B cell (primary cell): ENCODE data around the gene POLR1B. TPM values are rescaled to one million over a fixed set of nuclear protein-coding genes. Genes with fewer than 3 reads are reported as not detected.

ENCODE experiments used
- ATAC-seq: fragments of 200-7000 bp; cut with Tn5 transposase; one replicate; pipeline ENCODE4 v1.10.0; 2021; ENCODE audit warnings: low read depth, mild to moderate bottlenecking, moderate number of reproducible peaks, moderate library complexity
- CTCF ChIA-PET: fragments of 350-600 bp; sonication (Branson Sonifier 250); formaldehyde crosslinking; loops from one replicate; lab custom pipeline; 2021; ENCODE audit warnings: antibody characterized with exemption, inconsistent platforms; lab: Charles Lee
- POLR2A ChIA-PET: fragments of 350-600 bp; sonication (Branson Sonifier 250); formaldehyde crosslinking; loops from one replicate; lab custom pipeline; 2021; ENCODE audit warnings: antibody characterized with exemption; lab: Charles Lee
- DNase-seq: peaks from one replicate; pipeline ENCODE4 v3.0.0; 2013
- H2AFZ ChIP-seq: 2 replicates; pipeline ENCODE4 v1.6.1; 2012; ENCODE audit warnings: mild to moderate bottlenecking, low read depth, low read length; ENCODE audit not compliant: insufficient read depth, poor library complexity, severe bottlenecking
- H3K27ac ChIP-seq, 2 donors: 1 replicate in 1 of 2; 2 replicates in 1 of 2; pipeline ENCODE4 v1.5.1; 2012 to 2013; ENCODE audit warnings: low read length in 2 of 2, mild to moderate bottlenecking in 2 of 2, moderate library complexity in 1 of 2
- H3K27me3 ChIP-seq, 4 experiments: fragments of 200-600 bp in 1 of 4; sonication (generic) in 1 of 4; replicated peaks in 1 of 4; 1 replicate in 2 of 4; 2 replicates in 2 of 4; pipeline versions ENCODE4 v1.6.1 to v1.7.0; 2013 to 2016; ENCODE audit warnings: low read length in 3 of 4, mild to moderate bottlenecking in 2 of 4, mixed read lengths in 1 of 4, moderate library complexity in 1 of 4; ENCODE audit not compliant: insufficient read depth in 4 of 4, control insufficient read depth in 3 of 4; ENCODE audit errors: control extremely low read depth in 1 of 4
- H3K36me3 ChIP-seq, 2 experiments: replicated peaks in 1 of 2; 1 replicate in 1 of 2; 2 replicates in 1 of 2; pipeline versions ENCODE4 v1.6.1 to v1.7.1; 2013; ENCODE audit warnings: low read length in 1 of 2; ENCODE audit not compliant: insufficient read depth in 2 of 2, control insufficient read depth in 1 of 2; ENCODE audit errors: control extremely low read depth in 1 of 2, extremely low read depth in 1 of 2
- H3K4me1 ChIP-seq, 2 donors: fragments of 200-600 bp in 1 of 2; sonication (generic) in 1 of 2; 1 replicate in 1 of 2; 2 replicates in 1 of 2; pipeline versions ENCODE4 v1.5.1 to v1.6.1; 2013 to 2017; ENCODE audit warnings: low read length in 2 of 2; ENCODE audit not compliant: control insufficient read depth in 2 of 2, insufficient read depth in 2 of 2
- H3K4me2 ChIP-seq: replicated peaks from 2 replicates; pipeline ENCODE3; 2012; ENCODE audit warnings: mild to moderate bottlenecking, low read depth, low read length; ENCODE audit not compliant: poor library complexity, severe bottlenecking
- H3K4me3 ChIP-seq, 5 experiments: fragments of 200-600 bp in 1 of 5; sonication (generic) in 1 of 5; 1 replicate in 3 of 5; 2 replicates in 2 of 5; pipeline versions ENCODE4 v1.5.1 to v1.7.0; 2011 to 2016; ENCODE audit warnings: low read length in 4 of 5, mild to moderate bottlenecking in 4 of 5, low read depth in 2 of 5, control low read depth in 1 of 5, moderate library complexity in 1 of 5; ENCODE audit not compliant: insufficient read depth in 1 of 5; ENCODE audit errors: control extremely low read depth in 1 of 5, extremely low read depth in 1 of 5
- H3K79me2 ChIP-seq: fragments of 200-600 bp; sonication (generic); one replicate; pipeline ENCODE4 v1.6.0; 2016; ENCODE audit warnings: low read length; ENCODE audit not compliant: control insufficient read depth, insufficient read depth
- H3K9ac ChIP-seq: fragments of 200-600 bp; sonication (generic); 2 replicates; pipeline ENCODE4 v1.6.1; 2017; ENCODE audit warnings: mild to moderate bottlenecking, low read length, moderate library complexity
- H3K9me3 ChIP-seq, 3 donors: one replicate each; pipeline versions ENCODE4 v1.6.1 to v1.7.1; 2013; ENCODE audit warnings: low read length in 2 of 3; ENCODE audit not compliant: control insufficient read depth in 2 of 3, insufficient read depth in 1 of 3; ENCODE audit errors: control extremely low read depth in 1 of 3
- H4K20me1 ChIP-seq: 2 replicates; pipeline ENCODE4 v1.6.0; 2012; ENCODE audit warnings: mild to moderate bottlenecking, low read length; ENCODE audit not compliant: insufficient read depth, control insufficient read depth, poor library complexity, severe bottlenecking
- H3K27ac Mint-ChIP-seq: one replicate; pipeline ENCODE4 v1.8.0; 2021; ENCODE audit warnings: mixed read lengths
- H3K27me3 Mint-ChIP-seq: one replicate; pipeline ENCODE4 v1.8.0; 2021; ENCODE audit warnings: mixed read lengths
- H3K4me1 Mint-ChIP-seq: one replicate; pipeline ENCODE4 v1.8.0; 2021; ENCODE audit warnings: mixed read lengths
- H3K4me3 Mint-ChIP-seq: one replicate; pipeline ENCODE4 v1.8.0; 2021; ENCODE audit warnings: mixed read lengths
- H3K9me3 Mint-ChIP-seq: one replicate; pipeline ENCODE4 v1.8.0; 2022; ENCODE audit warnings: mixed read lengths; ENCODE audit not compliant: insufficient read depth
- CTCF ChIP-seq: fragments of 200-600 bp; IDR thresholded peaks from one replicate; pipeline ENCODE4 v1.8.0; 2022; ENCODE audit warnings: antibody characterized with exemption, mild to moderate bottlenecking
- EZH2 ChIP-seq: IDR thresholded peaks from 2 replicates; pipeline ENCODE4 v1.6.1; 2012; ENCODE audit warnings: borderline replicate concordance, low read depth, mild to moderate bottlenecking, moderate library complexity, low read length; ENCODE audit not compliant: insufficient read depth, poor library complexity, severe bottlenecking
- WGBS: methylation state at CpG from one replicate; pipeline ENCODE4 v1.1.5; 2013; ENCODE audit warnings: missing lambda C conversion rate; ENCODE audit not compliant: insufficient coverage; 5-methylcytosine and 5-hydroxymethylcytosine counted together
- intact Hi-C: fragments of 100-400 bp; cut with micrococcal nuclease; formaldehyde crosslinking; loops from one replicate; pipeline ENCODE4 v1.10.0; 2022
- polyA plus RNA-seq: library from polyadenylated mRNA; depleted of rRNA; stranded (reverse); fragments of >200 nt; gene quantifications from 2 replicates; pipeline ENCODE4 v1.2.3, GENCODE V29; 2012
- total RNA-seq, 2 donors: library from RNA; stranded (reverse); fragments of 120-200 nt in 1 of 2; gene quantifications; 1 replicate in 1 of 2; 2 replicates in 1 of 2; pipeline versions ENCODE4 v1.2.3 to v1.2.4, GENCODE V29; 2013 to 2022

POLR1B gene
- total and polyA plus RNA-seq, 2 donors (not counting 1 experiment from before 2014, with no cell fraction given): 7.0 to 32.5 TPM

- ATAC-seq (no peak), DNase-seq (no peak)
- H3K4me1 Mint-ChIP-seq: peaks cover 15% of the 10 kb centered on the region
- Histone ChIP-seq H3K9me3 (no peaks in the 10 kb centered on the region), H3K9ac (peak overlapping the region; percentile 93), H3K4me2 (peak overlapping the region; percentile 91), H3K27me3 (no peaks in the 10 kb centered on the region), H3K79me2 (peaks cover 54% of the 10 kb centered on the region), H3K36me3 (peaks cover 2 to 14% of the 10 kb centered on the region in 2 experiments), H3K27ac (peak overlapping the region in 1 of 2 donors; percentile 94), H4K20me1 (peaks cover 3% of the 10 kb centered on the region), H2AFZ (peak overlapping the region; percentile 98), H3K4me1 (peaks cover 15 to 18% of the 10 kb centered on the region in 2 donors), H3K4me3 (peak overlapping the region; percentile 65 to 99 (median 94))
- no peaks in the 10 kb centered on the region for H3K9me3 Mint-ChIP-seq
- WGBS: 5% methylated on average over 14 of the region's 18 CpGs
- intact Hi-C loops: loop anchor here (1.0 to 5.0 kb wide), 7 partner anchors 41 to 288 kb away; partner anchors contain the start of genes CHCHD5, CKAP2L, SLC20A1 and ZC3H6
- ChIA-PET POLR2A (interaction anchor here (0.5 kb wide), 1 partner anchor 60 kb away, joined by 4 read pairs; no protein-coding TSS in a partner anchor), CTCF (interaction anchor here (1.1 to 3.0 kb wide), 2 partner anchors 41 to 62 kb away, joined by 3 to 8 read pairs; partner anchors contain the start of gene CHCHD5)
- TF ChIP-seq CTCF: no peak
- no peak for TF ChIP-seq EZH2
- H3K27me3 Mint-ChIP-seq: no peaks in the 10 kb centered on the region
- no peak overlapping the region for H3K4me3 Mint-ChIP-seq
- no peak overlapping the region for H3K27ac Mint-ChIP-seq
Observed at GRCh38 chr2:112542984-112543661, 858 bp downstream of the POLR1B start.

- CTCF ChIA-PET: interaction anchor here (1.1 kb wide), 1 partner anchor 36 kb away, joined by 3 read pairs; no protein-coding TSS in a partner anchor
Observed at GRCh38 chr2:112547333-112547732, 5.1 kb downstream of the POLR1B start.

More at GRCh38 chr2:112547333-112547732, 5.1 kb downstream of the POLR1B start:
- POLR2A ChIA-PET: no interaction called here
- Histone ChIP-seq H3K79me2 (peaks cover 55% of the 10 kb centered on the region), H3K4me3 (no peak overlapping the region), H3K9ac (no peak overlapping the region), H3K36me3 (peaks cover 9 to 54% of the 10 kb centered on the region in 2 experiments), H2AFZ (no peak overlapping the region), H3K4me2 (no peak overlapping the region), H3K27me3 (no peaks in the 10 kb centered on the region), H3K27ac (no peak overlapping the region), H4K20me1 (peaks cover 3% of the 10 kb centered on the region), H3K9me3 (no peaks in the 10 kb centered on the region), H3K4me1 (peaks cover 11% of the 10 kb centered on the region in 2 donors)
- Mint-ChIP-seq H3K4me1 (peaks cover 5% of the 10 kb centered on the region), H3K4me3 (no peak overlapping the region), H3K27ac (peak overlapping the region; percentile 22), H3K27me3 (no peaks in the 10 kb centered on the region), H3K9me3 (no peaks in the 10 kb centered on the region)
- no CpG with 5 or more reads among the region's 4 CpGs for WGBS
- intact Hi-C loops: no loop called here
- no peak for DNase-seq
- ATAC-seq: no peak
- TF ChIP-seq CTCF (no peak), EZH2 (no peak)
